ENCODE data around the gene LYPD6B. TPM values are rescaled to one million over a fixed set of nuclear protein-coding genes. Genes with fewer than 3 reads are reported as not detected.

The LYPD6B gene
- total and polyA plus RNA-seq, 10 of the 15 experiments (the other 5 are each of a cell fraction or from before 2014, with no cell fraction given): 1.0 to 6.6 (median 4.0) TPM

GRCh38 chr2:149112713-149113112 lies 74.2 kb downstream of the LYPD6B start:
- Histone ChIP-seq H3K4me3 (no peak overlapping the region), H3K27me3 (replicated peaks in 1 of 2; ENCODE audit: control insufficient read depth in 2 of 2, insufficient read depth in 2 of 2, low read length in 1 of 2) (no peaks in the 10 kb centered on the region), H4K20me1 (ENCODE audit: control insufficient read depth, insufficient read depth) (no peaks in the 10 kb centered on the region), H3K36me3 (ENCODE audit: control insufficient read depth in 2 of 2, insufficient read depth in 2 of 2, low read length in 1 of 2) (no peaks in the 10 kb centered on the region), H3K4me1 (ENCODE audit: control insufficient read depth, insufficient read depth, low read length) (no peaks in the 10 kb centered on the region), H3K9ac (ENCODE audit: control insufficient read depth, insufficient read depth, low read length) (no peak overlapping the region), H3K4me2 (ENCODE audit: control insufficient read depth, insufficient read depth) (no peak overlapping the region), H3K9me3 (replicated peaks; ENCODE audit: control insufficient read depth, insufficient read depth, low read length) (no peaks in the 10 kb centered on the region; the same call in 1 of the 3 replicates), H3K27ac (ENCODE audit: control insufficient read depth, insufficient read depth) (no peak overlapping the region), H2AFZ (ENCODE audit: control insufficient read depth, low read depth, low read length) (no peak overlapping the region), H3K79me2 (ENCODE audit: control insufficient read depth, insufficient read depth, low read length) (no peaks in the 10 kb centered on the region)
- DNase-seq (ENCODE audit: low read depth, low spot score) (no peak), FAIRE-seq (no peak), ATAC-seq (no peak)
- ChIA-PET SMC1A (ENCODE audit: uncharacterized antibody, unreplicated experiment) (no interaction called here), POLR2A (no interaction called here), RAD21 (ENCODE audit: unreplicated experiment) (no interaction called here), CTCF (no interaction called here)
- 23% methylated on average over 2 of the region's 2 CpGs for WGBS (ENCODE audit: insufficient coverage, insufficient replicate concordance, low lambda C conversion rate, missing lambda C conversion rate)
- no TSS peak for BruUV-seq (replicated peaks)
- intact Hi-C loops (cut with micrococcal nuclease; ENCODE audit: unreplicated experiment) (no loop called here), in situ Hi-C loops (cut with MboI) (no loop called here)
- TF ChIP-seq NR2F1 (conservative IDR thresholded peaks at IDR 0.05): no peak
- no peak for TF ChIP-seq TARDBP (IDR thresholded peaks at IDR 0.05; ENCODE audit: borderline replicate concordance)
- no peak for TF ChIP-seq SPI1 (IDR thresholded peaks at IDR 0.05; ENCODE audit: borderline replicate concordance, insufficient read depth, low read depth, low read length)
- TF ChIP-seq HDAC2 (IDR thresholded peaks at IDR 0.05): no peak
- TF ChIP-seq ATF2 (IDR thresholded peaks at IDR 0.05; ENCODE audit: low read length): no peak
- no peak for TF ChIP-seq NR2C1 (IDR thresholded peaks at IDR 0.05)
- TF ChIP-seq YBX1 (IDR thresholded peaks at IDR 0.05): no peak
- TF ChIP-seq, protein P1, sequence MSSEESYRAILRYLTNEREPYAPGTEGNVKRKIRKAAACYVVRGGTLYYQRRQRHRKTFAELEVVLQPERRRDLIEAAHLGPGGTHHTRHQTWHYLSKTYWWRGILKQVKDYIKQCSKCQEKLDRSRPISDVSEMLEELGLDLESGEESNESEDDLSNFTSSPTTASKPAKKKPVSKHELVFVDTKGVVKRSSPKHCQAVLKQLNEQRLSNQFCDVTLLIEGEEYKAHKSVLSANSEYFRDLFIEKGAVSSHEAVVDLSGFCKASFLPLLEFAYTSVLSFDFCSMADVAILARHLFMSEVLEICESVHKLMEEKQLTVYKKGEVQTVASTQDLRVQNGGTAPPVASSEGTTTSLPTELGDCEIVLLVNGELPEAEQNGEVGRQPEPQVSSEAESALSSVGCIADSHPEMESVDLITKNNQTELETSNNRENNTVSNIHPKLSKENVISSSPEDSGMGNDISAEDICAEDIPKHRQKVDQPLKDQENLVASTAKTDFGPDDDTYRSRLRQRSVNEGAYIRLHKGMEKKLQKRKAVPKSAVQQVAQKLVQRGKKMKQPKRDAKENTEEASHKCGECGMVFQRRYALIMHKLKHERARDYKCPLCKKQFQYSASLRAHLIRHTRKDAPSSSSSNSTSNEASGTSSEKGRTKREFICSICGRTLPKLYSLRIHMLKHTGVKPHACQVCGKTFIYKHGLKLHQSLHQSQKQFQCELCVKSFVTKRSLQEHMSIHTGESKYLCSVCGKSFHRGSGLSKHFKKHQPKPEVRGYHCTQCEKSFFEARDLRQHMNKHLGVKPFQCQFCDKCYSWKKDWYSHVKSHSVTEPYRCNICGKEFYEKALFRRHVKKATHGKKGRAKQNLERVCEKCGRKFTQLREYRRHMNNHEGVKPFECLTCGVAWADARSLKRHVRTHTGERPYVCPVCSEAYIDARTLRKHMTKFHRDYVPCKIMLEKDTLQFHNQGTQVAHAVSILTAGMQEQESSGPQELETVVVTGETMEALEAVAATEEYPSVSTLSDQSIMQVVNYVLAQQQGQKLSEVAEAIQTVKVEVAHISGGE (CRISPR knock-in tag; IDR thresholded peaks at IDR 0.05): no peak
- TF ChIP-seq NBN (IDR thresholded peaks at IDR 0.05): no peak
- TF ChIP-seq TCF7 (IDR thresholded peaks at IDR 0.05; ENCODE audit: borderline replicate concordance): no peak
- TF ChIP-seq, protein P2, sequence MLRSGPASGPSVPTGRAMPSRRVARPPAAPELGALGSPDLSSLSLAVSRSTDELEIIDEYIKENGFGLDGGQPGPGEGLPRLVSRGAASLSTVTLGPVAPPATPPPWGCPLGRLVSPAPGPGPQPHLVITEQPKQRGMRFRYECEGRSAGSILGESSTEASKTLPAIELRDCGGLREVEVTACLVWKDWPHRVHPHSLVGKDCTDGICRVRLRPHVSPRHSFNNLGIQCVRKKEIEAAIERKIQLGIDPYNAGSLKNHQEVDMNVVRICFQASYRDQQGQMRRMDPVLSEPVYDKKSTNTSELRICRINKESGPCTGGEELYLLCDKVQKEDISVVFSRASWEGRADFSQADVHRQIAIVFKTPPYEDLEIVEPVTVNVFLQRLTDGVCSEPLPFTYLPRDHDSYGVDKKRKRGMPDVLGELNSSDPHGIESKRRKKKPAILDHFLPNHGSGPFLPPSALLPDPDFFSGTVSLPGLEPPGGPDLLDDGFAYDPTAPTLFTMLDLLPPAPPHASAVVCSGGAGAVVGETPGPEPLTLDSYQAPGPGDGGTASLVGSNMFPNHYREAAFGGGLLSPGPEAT (IDR thresholded peaks at IDR 0.05; ENCODE audit: low read depth): no peak
- TF ChIP-seq, protein P3, sequence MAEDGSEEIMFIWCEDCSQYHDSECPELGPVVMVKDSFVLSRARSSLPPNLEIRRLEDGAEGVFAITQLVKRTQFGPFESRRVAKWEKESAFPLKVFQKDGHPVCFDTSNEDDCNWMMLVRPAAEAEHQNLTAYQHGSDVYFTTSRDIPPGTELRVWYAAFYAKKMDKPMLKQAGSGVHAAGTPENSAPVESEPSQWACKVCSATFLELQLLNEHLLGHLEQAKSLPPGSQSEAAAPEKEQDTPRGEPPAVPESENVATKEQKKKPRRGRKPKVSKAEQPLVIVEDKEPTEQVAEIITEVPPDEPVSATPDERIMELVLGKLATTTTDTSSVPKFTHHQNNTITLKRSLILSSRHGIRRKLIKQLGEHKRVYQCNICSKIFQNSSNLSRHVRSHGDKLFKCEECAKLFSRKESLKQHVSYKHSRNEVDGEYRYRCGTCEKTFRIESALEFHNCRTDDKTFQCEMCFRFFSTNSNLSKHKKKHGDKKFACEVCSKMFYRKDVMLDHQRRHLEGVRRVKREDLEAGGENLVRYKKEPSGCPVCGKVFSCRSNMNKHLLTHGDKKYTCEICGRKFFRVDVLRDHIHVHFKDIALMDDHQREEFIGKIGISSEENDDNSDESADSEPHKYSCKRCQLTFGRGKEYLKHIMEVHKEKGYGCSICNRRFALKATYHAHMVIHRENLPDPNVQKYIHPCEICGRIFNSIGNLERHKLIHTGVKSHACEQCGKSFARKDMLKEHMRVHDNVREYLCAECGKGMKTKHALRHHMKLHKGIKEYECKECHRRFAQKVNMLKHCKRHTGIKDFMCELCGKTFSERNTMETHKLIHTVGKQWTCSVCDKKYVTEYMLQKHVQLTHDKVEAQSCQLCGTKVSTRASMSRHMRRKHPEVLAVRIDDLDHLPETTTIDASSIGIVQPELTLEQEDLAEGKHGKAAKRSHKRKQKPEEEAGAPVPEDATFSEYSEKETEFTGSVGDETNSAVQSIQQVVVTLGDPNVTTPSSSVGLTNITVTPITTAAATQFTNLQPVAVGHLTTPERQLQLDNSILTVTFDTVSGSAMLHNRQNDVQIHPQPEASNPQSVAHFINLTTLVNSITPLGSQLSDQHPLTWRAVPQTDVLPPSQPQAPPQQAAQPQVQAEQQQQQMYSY (CRISPR knock-in tag; IDR thresholded peaks at IDR 0.05): no peak
